GM18907 (cell line): ENCODE measurements around the gene PUM1.

Experiments used
- ATAC-seq: cut with Tn5 transposase; IDR thresholded peaks from one replicate; pipeline ENCODE4 v1.9.1; 2021; ENCODE audit warnings: mild to moderate bottlenecking, moderate library complexity; ENCODE audit not compliant: unreplicated experiment

The PUM1 gene

GRCh38 chr1:30895944-30896660 is 169.4 kb downstream of the PUM1 start:
- ATAC-seq = no peak

GRCh38 chr1:30895382-30895943 is 170.1 kb downstream of the PUM1 start:
- no peak for ATAC-seq

GRCh38 chr1:30894508-30894973 is 171.0 kb downstream of the PUM1 start:
- no peak for ATAC-seq

- no peak for ATAC-seq
Observed at GRCh38 chr1:30893776-30894507, 171.6 kb downstream of the PUM1 start.

- ATAC-seq = no peak
Observed at GRCh38 chr1:30892671-30893073, 172.8 kb downstream of the PUM1 start.

GRCh38 chr1:30891227-30891552 is 174.3 kb downstream of the PUM1 start:
- no peak for ATAC-seq

GRCh38 chr1:30890502-30891226 is 174.9 kb downstream of the PUM1 start:
- no peak for ATAC-seq

- ATAC-seq = no peak
Observed at GRCh38 chr1:30889511-30889910, 176.0 kb downstream of the PUM1 start.

GRCh38 chr1:30888975-30889374 is 176.5 kb downstream of the PUM1 start:
- ATAC-seq = no peak

- no peak for ATAC-seq
Observed at GRCh38 chr1:30888391-30888790, 177.1 kb downstream of the PUM1 start.

- ATAC-seq = no peak
Observed at GRCh38 chr1:30887485-30888315, 177.8 kb downstream of the PUM1 start.

GRCh38 chr1:30886710-30887428 is 178.6 kb downstream of the PUM1 start:
- no peak for ATAC-seq

- ATAC-seq = no peak
Observed at GRCh38 chr1:30885570-30886522, 179.7 kb downstream of the PUM1 start.

- ATAC-seq = no peak
Observed at GRCh38 chr1:30884723-30885122, 180.8 kb downstream of the PUM1 start.

GRCh38 chr1:30883389-30884172 is 181.9 kb downstream of the PUM1 start:
- ATAC-seq = no peak

- ATAC-seq = no peak
Observed at GRCh38 chr1:30882678-30883388, 182.7 kb downstream of the PUM1 start.
